Heart left ventricle (tissue), 16 donors: ENCODE results near the gene TP53RK. TPM values are rescaled to one million over a fixed set of nuclear protein-coding genes. Genes with fewer than 3 reads are reported as not detected.

ENCODE experiments used
- ATAC-seq, 4 donors: fragments of 200-7000 bp; cut with Tn5 transposase; one replicate each; pipeline ENCODE4 v1.9.1; 2020 to 2022; ENCODE audit warnings: moderate library complexity in 4 of 4, mild to moderate bottlenecking in 3 of 4, moderate number of reproducible peaks in 1 of 4
- DNase-seq, 5 donors: peaks; one replicate each; pipeline ENCODE4 v3.0.0-alpha.2; 2020
- H3K27ac ChIP-seq, 12 donors: fragments of 200-600 bp; sonication (generic) in 4 of 12; one replicate each; pipeline versions ENCODE4 v1.5.0 to v1.8.0; 2016 to 2022; ENCODE audit warnings: mild to moderate bottlenecking in 2 of 12
- H3K27me3 ChIP-seq, 9 donors: fragments of 200-600 bp; sonication (generic) in 2 of 9; one replicate each; pipeline versions ENCODE4 v1.5.1 to v1.8.0; 2016 to 2022; ENCODE audit warnings: mild to moderate bottlenecking in 3 of 9
- H3K36me3 ChIP-seq, 9 donors: fragments of 200-600 bp; sonication (generic) in 2 of 9; one replicate each; pipeline versions ENCODE4 v1.5.0 to v1.8.0; 2018 to 2022; ENCODE audit warnings: mild to moderate bottlenecking in 2 of 9
- H3K4me1 ChIP-seq, 12 donors: fragments of 200-600 bp; sonication (generic) in 4 of 12; one replicate each; pipeline versions ENCODE4 v1.5.0 to v1.8.0; 2016 to 2022; ENCODE audit warnings: mild to moderate bottlenecking in 3 of 12
- H3K4me3 ChIP-seq, 12 donors: fragments of 200-600 bp; sonication (generic) in 4 of 12; one replicate each; pipeline versions ENCODE4 v1.5.0 to v1.8.0; 2017 to 2022; ENCODE audit warnings: mild to moderate bottlenecking in 9 of 12, moderate library complexity in 4 of 12
- H3K9me3 ChIP-seq, 12 donors: fragments of 200-600 bp; sonication (generic) in 4 of 12; one replicate each; pipeline versions ENCODE4 v1.5.0 to v1.8.0; 2016 to 2022; ENCODE audit warnings: mild to moderate bottlenecking in 1 of 12
- POLR2A ChIP-seq, 2 donors: fragments of 450-650 bp; IDR thresholded peaks; one replicate each; pipeline ENCODE4 v1.6.1; 2017; ENCODE audit warnings: antibody characterized with exemption in 2 of 2, mild to moderate bottlenecking in 2 of 2, moderate library complexity in 2 of 2
- WGBS, 4 donors: extraction: QIAGEN DNeasy Blood & Tissue Kit in 2 of 4; methylation state at CpG; one replicate each; pipeline versions ENCODE4 v1.1.5 to v1.1.7; 2013 to 2018; 5-methylcytosine and 5-hydroxymethylcytosine counted together
- intact Hi-C, 10 donors: fragments of 100-400 bp; cut with DNase I; formaldehyde crosslinking; loops; one replicate each; pipeline versions ENCODE4 v1.11.1 to v1.14.2; 2022
- polyA plus RNA-seq, 2 donors: library from polyadenylated mRNA; stranded (reverse); fragments of 200-250 nt; gene quantifications; one replicate each; pipeline ENCODE4 v1.2.3, GENCODE V29; 2013
- total RNA-seq, 9 donors: library from RNA; depleted of rRNA in 2 of 9; stranded (reverse); fragments of >200 nt in 2 of 9; fragmentation: NEBNext Ultra II Directional in 3 of 9; extraction: Animal tissue kit (Norgen Biotek cat#: 25700) in 3 of 9; gene quantifications; one replicate each; pipeline versions ENCODE4 v1.1.0 to v1.2.4, GENCODE V29; 2016 to 2023
- TF ChIP-seq, protein P1 (sequence below), 12 donors: fragments of 200-600 bp; sonication (generic) in 4 of 12; IDR thresholded peaks; one replicate each; pipeline versions ENCODE4 v1.5.0 to v1.8.0; 2018 to 2022; ENCODE audit warnings: antibody characterized with exemption in 12 of 12, mild to moderate bottlenecking in 5 of 12
- donor health status: ischemic (EF 13 %, LVEDD 7.1; RV severe dilation, severe dysfunction).
- donor health status: healthy with polysubstance abuse.
- donor health status: DM: no; HTN: yes; CAD: no.
- donor health status: DM: no; HTN: no; CAD: no.
- donor health status: ischemic (EF 25% LVEDD 6.9; RV normal size, moderate dysfunction).
- donor health status: ischemic (EF 25% LVEDD 5.7; RV mildly dilated, moderate dysfunction).
- donor health status: healthy.
- donor health status: DM: yes; HTN: yes; CAD: no.
- donor health status: ischemic (EF 35%, LVEDD 5.7; RV mildly dilated, moderate dysfunction).
- donor health status: nonischemic (EF 11% LVEDD 7.7; RV severe dilation, severe dysfunction).
- donor health status: DM: yes; HTN: yes; CAD: no.
- donor health status: PGD.
- donor health status: ischemic (EF 29% LVEDD 5.4; RV normal size, mild dysfunction).
- donor health status: nonischemic (EF 23%, LVEDD 6.1; RV moderate dilation, normal function).

Gene TP53RK
- total and polyA plus RNA-seq, 11 donors: 5.0 to 10.8 (median 7.9) TPM

DNA sequence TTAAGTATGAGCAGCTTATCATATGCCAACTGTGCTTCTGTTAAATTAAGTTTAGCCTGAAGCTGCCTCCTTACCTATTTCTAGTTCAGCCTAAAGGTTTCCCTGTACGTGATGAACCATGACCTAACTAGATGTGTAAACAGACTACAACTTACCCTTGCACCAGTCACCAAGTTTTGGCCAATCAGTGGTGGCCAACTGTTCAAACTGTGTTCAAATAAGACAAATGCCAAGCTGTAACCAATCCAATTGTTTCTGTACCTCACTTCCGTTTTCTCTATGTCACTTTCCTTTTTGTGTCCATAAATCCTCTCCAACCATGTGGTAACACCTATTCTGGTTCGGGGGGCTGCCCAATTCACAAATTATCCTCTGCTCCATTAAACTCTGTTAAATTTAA lies 14.2 kb upstream of the TP53RK start:
- Histone ChIP-seq H3K4me1 (no peaks in the 10 kb centered on the region), H3K27ac (no peak overlapping the region), H3K27me3 (peaks cover 0 to 17% (median 0%) of the 10 kb centered on the region in 9 donors), H3K36me3 (no peaks in the 10 kb centered on the region), H3K9me3 (peaks cover 0 to 13% (median 1%) of the 10 kb centered on the region in 12 donors), H3K4me3 (no peak overlapping the region)
- WGBS, 4 donors: 83 to 93% (median 85%) methylated on average over 3 of the region's 3 CpGs
- DNase-seq: no peak
- intact Hi-C loops: no loop called here
- no peak for ATAC-seq
- TF ChIP-seq, protein P1, sequence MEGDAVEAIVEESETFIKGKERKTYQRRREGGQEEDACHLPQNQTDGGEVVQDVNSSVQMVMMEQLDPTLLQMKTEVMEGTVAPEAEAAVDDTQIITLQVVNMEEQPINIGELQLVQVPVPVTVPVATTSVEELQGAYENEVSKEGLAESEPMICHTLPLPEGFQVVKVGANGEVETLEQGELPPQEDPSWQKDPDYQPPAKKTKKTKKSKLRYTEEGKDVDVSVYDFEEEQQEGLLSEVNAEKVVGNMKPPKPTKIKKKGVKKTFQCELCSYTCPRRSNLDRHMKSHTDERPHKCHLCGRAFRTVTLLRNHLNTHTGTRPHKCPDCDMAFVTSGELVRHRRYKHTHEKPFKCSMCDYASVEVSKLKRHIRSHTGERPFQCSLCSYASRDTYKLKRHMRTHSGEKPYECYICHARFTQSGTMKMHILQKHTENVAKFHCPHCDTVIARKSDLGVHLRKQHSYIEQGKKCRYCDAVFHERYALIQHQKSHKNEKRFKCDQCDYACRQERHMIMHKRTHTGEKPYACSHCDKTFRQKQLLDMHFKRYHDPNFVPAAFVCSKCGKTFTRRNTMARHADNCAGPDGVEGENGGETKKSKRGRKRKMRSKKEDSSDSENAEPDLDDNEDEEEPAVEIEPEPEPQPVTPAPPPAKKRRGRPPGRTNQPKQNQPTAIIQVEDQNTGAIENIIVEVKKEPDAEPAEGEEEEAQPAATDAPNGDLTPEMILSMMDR (IDR thresholded peaks at IDR 0.05): no peak
- no peak for TF ChIP-seq POLR2A (IDR thresholded peaks at IDR 0.05)

DNA sequence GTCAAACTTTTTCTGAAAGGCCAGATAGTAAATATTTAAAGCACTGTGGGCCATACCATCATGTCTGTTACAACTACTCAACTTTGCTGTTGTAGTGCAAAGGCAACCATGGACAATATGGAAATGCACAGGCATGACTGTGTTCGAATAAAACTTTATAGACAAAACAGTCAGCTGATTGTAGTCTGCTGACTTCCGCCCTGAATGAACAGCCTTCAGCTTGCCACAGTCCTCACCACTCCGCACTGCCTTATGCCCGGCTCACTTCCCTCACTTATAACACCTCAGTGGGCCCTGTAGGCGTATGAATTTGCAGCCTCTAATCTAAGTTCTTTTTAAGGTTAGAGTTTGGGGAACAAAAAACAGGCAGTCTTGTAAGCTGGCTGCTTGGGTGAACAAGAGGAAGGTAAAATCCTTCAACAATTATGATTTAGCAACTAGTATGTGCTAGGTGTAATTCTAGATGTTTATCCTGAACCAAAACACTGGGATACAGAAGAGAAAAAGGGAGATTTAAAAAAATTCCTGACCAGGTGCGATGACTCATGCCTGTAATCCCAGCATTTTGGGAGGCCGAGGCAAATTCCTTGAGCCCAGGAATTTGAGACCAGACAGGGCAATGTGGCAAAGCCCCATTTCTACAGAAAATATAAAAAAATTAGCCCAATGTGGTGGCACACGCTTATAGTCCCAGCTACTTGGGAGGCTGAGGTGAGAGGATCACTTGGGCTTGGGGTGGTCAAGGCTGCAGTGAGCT lies 13.4 kb upstream of the TP53RK start:
- TF ChIP-seq POLR2A (IDR thresholded peaks at IDR 0.05): no peak
- TF ChIP-seq, protein P1 (IDR thresholded peaks at IDR 0.05): no peak

DNA sequence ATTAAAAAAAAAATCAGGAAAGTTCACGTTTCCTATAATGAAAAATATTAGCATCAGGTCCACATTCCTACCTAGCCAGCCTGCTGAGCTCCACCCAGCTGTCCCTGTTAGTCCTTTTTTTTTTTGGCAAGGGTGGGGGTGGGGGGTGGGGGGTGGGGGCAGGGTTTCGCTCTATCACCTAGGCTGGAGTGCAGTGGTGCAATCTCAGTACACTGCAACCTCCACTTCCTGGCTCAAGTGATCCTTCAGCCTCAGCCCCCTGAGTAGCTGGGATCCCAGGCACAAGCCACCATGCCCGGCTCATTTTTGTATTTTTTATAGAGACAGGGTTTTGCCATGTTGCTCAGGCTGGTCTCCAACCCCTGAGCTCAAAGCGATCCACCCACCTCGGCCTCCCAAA lies 12.7 kb upstream of the TP53RK start:
- ATAC-seq (no peak), DNase-seq (no peak)
- peaks cover 0 to 17% (median 0%) of the 10 kb centered on the region in 9 donors for H3K27me3 ChIP-seq
- no peaks in the 10 kb centered on the region for H3K4me1 ChIP-seq
- intact Hi-C loops: no loop called here
- WGBS, 4 donors: 75 to 90% (median 83%) methylated on average over 5 of the region's 5 CpGs
- H3K36me3 ChIP-seq: no peaks in the 10 kb centered on the region
- no peak overlapping the region for H3K27ac ChIP-seq
- H3K4me3 ChIP-seq: no peak overlapping the region
- peaks cover 0 to 13% (median 1%) of the 10 kb centered on the region in 12 donors for H3K9me3 ChIP-seq
- TF ChIP-seq, protein P1 (IDR thresholded peaks at IDR 0.05): no peak
- no peak for TF ChIP-seq POLR2A (IDR thresholded peaks at IDR 0.05)

More for the DNA sequence above, 13.4 kb upstream of the TP53RK start:
- ATAC-seq (no peak), DNase-seq (no peak)
- WGBS, 4 donors: 93 to 96% (median 94%) methylated on average over 8 of the region's 8 CpGs
- Histone ChIP-seq H3K4me3 (no peak overlapping the region), H3K4me1 (no peaks in the 10 kb centered on the region), H3K9me3 (peaks cover 0 to 13% (median 1%) of the 10 kb centered on the region in 12 donors), H3K27me3 (peaks cover 0 to 17% (median 0%) of the 10 kb centered on the region in 9 donors), H3K27ac (no peak overlapping the region), H3K36me3 (no peaks in the 10 kb centered on the region)
- intact Hi-C loops: no loop called here

DNA sequence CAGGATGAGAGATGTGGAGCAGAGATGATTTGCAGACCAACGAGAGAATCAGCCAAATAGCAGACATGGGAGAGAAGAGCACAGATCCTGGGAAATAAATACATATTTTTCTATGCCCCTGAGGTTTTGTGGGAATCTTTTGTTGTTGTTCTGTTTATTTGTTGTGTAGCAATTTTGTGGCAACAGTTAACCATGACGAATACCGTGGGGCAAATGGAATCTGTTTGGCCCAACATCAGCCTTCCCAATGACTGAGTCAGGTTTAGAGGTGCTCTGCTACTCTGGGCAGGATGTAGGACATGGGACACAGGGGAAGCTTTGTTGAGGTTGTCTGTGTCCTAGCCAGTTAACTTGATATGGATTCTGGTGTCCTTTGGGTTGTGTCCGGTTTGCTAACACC lies 12.3 kb upstream of the TP53RK start:
- H3K36me3 ChIP-seq: no peaks in the 10 kb centered on the region
- intact Hi-C loops: no loop called here
- WGBS, 4 donors: 66 to 75% (median 69%) methylated on average over 4 of the region's 4 CpGs
- H3K4me1 ChIP-seq: no peaks in the 10 kb centered on the region
- DNase-seq: no peak
- H3K27me3 ChIP-seq: peaks cover 0 to 17% (median 0%) of the 10 kb centered on the region in 9 donors
- TF ChIP-seq, protein P1 (IDR thresholded peaks at IDR 0.05): no peak
- no peak for TF ChIP-seq POLR2A (IDR thresholded peaks at IDR 0.05)
- ATAC-seq: no peak
- H3K4me3 ChIP-seq: no peak overlapping the region
- H3K9me3 ChIP-seq: peaks cover 0 to 9% (median 0%) of the 10 kb centered on the region in 12 donors
- H3K27ac ChIP-seq: no peak overlapping the region
